K562 (cell line): Measurements from ENCODE around the gene ZNF689. TPM values are rescaled to one million over a fixed set of nuclear protein-coding genes. Genes with fewer than 3 reads are reported as not detected.

Experiments
- EP300 ChIP-seq: IDR thresholded peaks from 2 replicates; pipeline ENCODE4 v1.6.1; 2012; ENCODE audit warnings: low read length, improper control_type of control experiment
- ESRRA ChIP-seq: fragments of 450-650 bp; IDR thresholded peaks from 2 replicates; pipeline ENCODE4 v1.6.1; 2014; ENCODE audit warnings: low read depth, mild to moderate bottlenecking, moderate library complexity, borderline replicate concordance
- GTF2F1 ChIP-seq: IDR thresholded peaks from 2 replicates; pipeline ENCODE4 v1.6.1; 2011; ENCODE audit warnings: low read depth, low read length, improper control_type of control experiment
- MBD2 ChIP-seq: sonication (generic); IDR thresholded peaks from 2 replicates; pipeline ENCODE4 v1.6.1; 2016; ENCODE audit warnings: low read depth, borderline replicate concordance
- RAD21 ChIP-seq, 2 experiments: fragments of 250-450 bp in 1 of 2; fragments of 450-650 bp in 1 of 2; sonication (Bioruptor Pico) in 1 of 2; formaldehyde crosslinking in 1 of 2; IDR thresholded peaks in 1 of 2; conservative IDR thresholded peaks in 1 of 2; 2 replicates each; pipeline versions ENCODE4 v1.4.0 to v1.8.0; 2020 to 2022; ENCODE audit warnings: mild to moderate bottlenecking in 2 of 2, moderate library complexity in 1 of 2
- SMARCE1 ChIP-seq: fragments of 450-650 bp; IDR thresholded peaks from 2 replicates; pipeline ENCODE4 v1.7.1; 2016; ENCODE audit warnings: mild to moderate bottlenecking
- ZNF584 ChIP-seq: fragments of 200-800 bp; sonication (Bioruptor generic); IDR thresholded peaks from 2 replicates; pipeline ENCODE4 v1.6.1; 2016; ENCODE audit warnings: low read depth, mild to moderate bottlenecking, missing genetic modification characterization, missing compliant biosample characterization
- polyA plus RNA-seq, 8 experiments: library from polyadenylated mRNA; depleted of rRNA in 4 of 8; stranded (reverse) in 5 of 8; unstranded in 3 of 8; fragments of >200 nt; fragmentation: Nextera tagmentation in 2 of 8; fragmentation: Illumina TruSeq in 1 of 8; extraction: Ambion mirVana in 2 of 8; extraction: Trizol in 1 of 8; gene quantifications; 2 replicates each; pipeline versions ENCODE4 v1.2.1 to v1.2.3, GENCODE V29; 2011 to 2014; ENCODE audit warnings: inconsistent platforms in 1 of 8, missing spikeins in 1 of 8
- total RNA-seq, 7 experiments: library from RNA; depleted of rRNA in 6 of 7; stranded (reverse); fragments of >200 nt in 6 of 7; fragmentation: Illumina TruSeq in 2 of 7; extraction: Trizol in 2 of 7; gene quantifications; 2 replicates each; pipeline versions ENCODE4 v1.2.1 to v1.2.3, GENCODE V29; 2011 to 2021; ENCODE audit warnings: low replicate concordance in 1 of 7
- TF ChIP-seq, protein P1 (sequence below): fragments of 450-650 bp; formaldehyde crosslinking; IDR thresholded peaks from 2 replicates; pipeline ENCODE4 v1.4.0; 2022; ENCODE audit warnings: mild to moderate bottlenecking, moderate library complexity
- TF ChIP-seq, protein P2 (sequence below): sonication (generic); IDR thresholded peaks from 2 replicates; pipeline ENCODE4 v1.6.1; 2016
- TF ChIP-seq, protein P3 (sequence below), 2 experiments: fragments of 200-800 bp in 1 of 2; sonication (Bioruptor generic) in 1 of 2; sonication (generic) in 1 of 2; formaldehyde crosslinking in 1 of 2; IDR thresholded peaks in 1 of 2; conservative IDR thresholded peaks in 1 of 2; 2 replicates each; pipeline versions ENCODE4 v1.5.0 to v1.6.1; 2016 to 2020; ENCODE audit warnings: missing compliant biosample characterization in 1 of 2, missing genetic modification characterization in 1 of 2, missing genetic modification reagents in 1 of 2
- TF ChIP-seq, protein P4 (sequence below), 2 experiments: fragments of 450-650 bp in 1 of 2; sonication (generic) in 1 of 2; formaldehyde crosslinking in 1 of 2; IDR thresholded peaks; 2 replicates each; pipeline versions ENCODE4 v1.7.1 to v1.9.0; 2016 to 2022; ENCODE audit warnings: inconsistent platforms in 1 of 2, mild to moderate bottlenecking in 1 of 2, missing genetic modification reagents in 1 of 2
- TF ChIP-seq, protein P5 (sequence below): fragments of 250-450 bp; sonication (Bioruptor Pico); IDR thresholded peaks from 2 replicates; pipeline ENCODE4 v1.6.1; 2021; ENCODE audit warnings: mild to moderate bottlenecking

ZNF689 gene
- total and polyA plus RNA-seq, 9 of the 15 experiments (the other 6 are each of a cell fraction or from before 2014, with no cell fraction given) = 5.4 to 15.4 (median 10.8) TPM

DNA sequence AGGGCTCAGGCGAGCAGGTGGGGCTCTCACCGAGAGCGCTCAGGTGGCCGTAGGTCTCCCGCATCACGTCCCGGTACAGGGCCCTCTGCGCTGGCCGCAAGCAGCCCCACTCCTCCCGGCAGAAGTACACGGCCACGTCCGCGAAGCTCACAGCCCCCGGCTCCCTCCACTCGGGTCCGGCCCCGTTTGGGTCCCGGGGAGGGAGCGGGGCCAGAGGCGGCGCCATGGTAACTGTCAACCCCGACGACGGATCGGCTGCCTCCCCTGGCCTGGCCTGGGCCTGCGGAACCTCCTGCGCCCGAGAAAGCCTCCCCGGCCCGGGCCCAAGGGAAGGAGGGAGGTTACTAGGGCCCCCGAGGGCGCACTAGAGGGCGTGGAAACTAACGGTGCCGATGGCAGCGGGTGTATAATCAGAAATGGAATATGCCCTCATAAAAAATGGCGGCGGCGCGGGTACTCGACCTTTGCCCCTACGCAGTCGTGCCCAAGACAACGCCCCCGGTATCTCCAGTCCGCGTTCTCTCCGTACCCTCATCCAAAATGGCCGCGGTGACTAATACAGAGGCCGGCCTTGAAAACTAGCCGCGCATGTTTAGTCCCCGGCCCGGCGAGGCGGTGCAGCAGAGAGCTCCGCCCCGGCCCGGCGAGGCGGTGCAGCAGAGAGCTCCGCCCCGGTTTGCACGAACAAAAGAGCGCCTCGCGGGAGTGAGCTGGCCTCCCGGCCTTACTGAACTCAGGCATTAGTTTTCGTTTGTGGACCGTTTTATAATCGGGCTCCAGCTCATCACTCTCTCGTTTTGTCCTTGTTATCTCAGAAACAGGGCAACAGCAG lies 52.0 kb downstream of the ZNF689 start, which contains the start of gene ZNF764 (continued):
- TF ChIP-seq, protein P1, sequence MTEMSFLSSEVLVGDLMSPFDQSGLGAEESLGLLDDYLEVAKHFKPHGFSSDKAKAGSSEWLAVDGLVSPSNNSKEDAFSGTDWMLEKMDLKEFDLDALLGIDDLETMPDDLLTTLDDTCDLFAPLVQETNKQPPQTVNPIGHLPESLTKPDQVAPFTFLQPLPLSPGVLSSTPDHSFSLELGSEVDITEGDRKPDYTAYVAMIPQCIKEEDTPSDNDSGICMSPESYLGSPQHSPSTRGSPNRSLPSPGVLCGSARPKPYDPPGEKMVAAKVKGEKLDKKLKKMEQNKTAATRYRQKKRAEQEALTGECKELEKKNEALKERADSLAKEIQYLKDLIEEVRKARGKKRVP = peak; percentile 7; the same call in 1 of the 2 replicates
- TF ChIP-seq, protein P2, sequence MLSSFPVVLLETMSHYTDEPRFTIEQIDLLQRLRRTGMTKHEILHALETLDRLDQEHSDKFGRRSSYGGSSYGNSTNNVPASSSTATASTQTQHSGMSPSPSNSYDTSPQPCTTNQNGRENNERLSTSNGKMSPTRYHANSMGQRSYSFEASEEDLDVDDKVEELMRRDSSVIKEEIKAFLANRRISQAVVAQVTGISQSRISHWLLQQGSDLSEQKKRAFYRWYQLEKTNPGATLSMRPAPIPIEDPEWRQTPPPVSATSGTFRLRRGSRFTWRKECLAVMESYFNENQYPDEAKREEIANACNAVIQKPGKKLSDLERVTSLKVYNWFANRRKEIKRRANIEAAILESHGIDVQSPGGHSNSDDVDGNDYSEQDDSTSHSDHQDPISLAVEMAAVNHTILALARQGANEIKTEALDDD = peak; percentile 85
- TF ChIP-seq, protein P3, sequence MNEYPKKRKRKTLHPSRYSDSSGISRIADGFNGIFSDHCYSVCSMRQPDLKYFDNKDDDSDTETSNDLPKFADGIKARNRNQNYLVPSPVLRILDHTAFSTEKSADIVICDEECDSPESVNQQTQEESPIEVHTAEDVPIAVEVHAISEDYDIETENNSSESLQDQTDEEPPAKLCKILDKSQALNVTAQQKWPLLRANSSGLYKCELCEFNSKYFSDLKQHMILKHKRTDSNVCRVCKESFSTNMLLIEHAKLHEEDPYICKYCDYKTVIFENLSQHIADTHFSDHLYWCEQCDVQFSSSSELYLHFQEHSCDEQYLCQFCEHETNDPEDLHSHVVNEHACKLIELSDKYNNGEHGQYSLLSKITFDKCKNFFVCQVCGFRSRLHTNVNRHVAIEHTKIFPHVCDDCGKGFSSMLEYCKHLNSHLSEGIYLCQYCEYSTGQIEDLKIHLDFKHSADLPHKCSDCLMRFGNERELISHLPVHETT (CRISPR knock-in tag; conservative IDR thresholded peaks at IDR 0.05 in 1 of 2, IDR thresholded peaks at IDR 0.05 in 1 of 2) = peak in 1 of 2 experiments; percentile 99; a peak in 2 of 4 replicates
- TF ChIP-seq GTF2F1 = 0 out of 2 replicates have a peak, but pooled peaks have one; percentile 13
- TF ChIP-seq, protein P4, sequence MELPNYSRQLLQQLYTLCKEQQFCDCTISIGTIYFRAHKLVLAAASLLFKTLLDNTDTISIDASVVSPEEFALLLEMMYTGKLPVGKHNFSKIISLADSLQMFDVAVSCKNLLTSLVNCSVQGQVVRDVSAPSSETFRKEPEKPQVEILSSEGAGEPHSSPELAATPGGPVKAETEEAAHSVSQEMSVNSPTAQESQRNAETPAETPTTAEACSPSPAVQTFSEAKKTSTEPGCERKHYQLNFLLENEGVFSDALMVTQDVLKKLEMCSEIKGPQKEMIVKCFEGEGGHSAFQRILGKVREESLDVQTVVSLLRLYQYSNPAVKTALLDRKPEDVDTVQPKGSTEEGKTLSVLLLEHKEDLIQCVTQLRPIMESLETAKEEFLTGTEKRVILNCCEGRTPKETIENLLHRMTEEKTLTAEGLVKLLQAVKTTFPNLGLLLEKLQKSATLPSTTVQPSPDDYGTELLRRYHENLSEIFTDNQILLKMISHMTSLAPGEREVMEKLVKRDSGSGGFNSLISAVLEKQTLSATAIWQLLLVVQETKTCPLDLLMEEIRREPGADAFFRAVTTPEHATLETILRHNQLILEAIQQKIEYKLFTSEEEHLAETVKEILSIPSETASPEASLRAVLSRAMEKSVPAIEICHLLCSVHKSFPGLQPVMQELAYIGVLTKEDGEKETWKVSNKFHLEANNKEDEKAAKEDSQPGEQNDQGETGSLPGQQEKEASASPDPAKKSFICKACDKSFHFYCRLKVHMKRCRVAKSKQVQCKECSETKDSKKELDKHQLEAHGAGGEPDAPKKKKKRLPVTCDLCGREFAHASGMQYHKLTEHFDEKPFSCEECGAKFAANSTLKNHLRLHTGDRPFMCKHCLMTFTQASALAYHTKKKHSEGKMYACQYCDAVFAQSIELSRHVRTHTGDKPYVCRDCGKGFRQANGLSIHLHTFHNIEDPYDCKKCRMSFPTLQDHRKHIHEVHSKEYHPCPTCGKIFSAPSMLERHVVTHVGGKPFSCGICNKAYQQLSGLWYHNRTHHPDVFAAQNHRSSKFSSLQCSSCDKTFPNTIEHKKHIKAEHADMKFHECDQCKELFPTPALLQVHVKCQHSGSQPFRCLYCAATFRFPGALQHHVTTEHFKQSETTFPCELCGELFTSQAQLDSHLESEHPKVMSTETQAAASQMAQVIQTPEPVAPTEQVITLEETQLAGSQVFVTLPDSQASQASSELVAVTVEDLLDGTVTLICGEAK (IDR thresholded peaks at IDR 0.05) = no peak
- TF ChIP-seq, protein P4 (CRISPR knock-in tag; IDR thresholded peaks at IDR 0.05) = no peak
- TF ChIP-seq SMARCE1 = no peak
- peak; percentile 14; the same call in 1 of the 2 replicates for TF ChIP-seq EP300
- TF ChIP-seq, protein P5, sequence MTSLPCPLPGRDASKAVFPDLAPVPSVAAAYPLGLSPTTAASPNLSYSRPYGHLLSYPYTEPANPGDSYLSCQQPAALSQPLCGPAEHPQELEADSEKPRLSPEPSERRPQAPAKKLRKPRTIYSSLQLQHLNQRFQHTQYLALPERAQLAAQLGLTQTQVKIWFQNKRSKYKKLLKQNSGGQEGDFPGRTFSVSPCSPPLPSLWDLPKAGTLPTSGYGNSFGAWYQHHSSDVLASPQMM (CRISPR knock-in tag) = no peak
- TF ChIP-seq ESRRA = peak; percentile 11; the same call in 1 of the 2 replicates
- TF ChIP-seq MBD2 = no peak
- TF ChIP-seq RAD21 (CRISPR knock-in tag; conservative IDR thresholded peaks at IDR 0.05 in 1 of 2, IDR thresholded peaks at IDR 0.05 in 1 of 2) = 0 out of 4 replicates have a peak, but pooled peaks have one; percentile 0 to 4
- TF ChIP-seq ZNF584 (CRISPR knock-in tag) = no peak
